Muscle layer of duodenum (tissue), 2 donors: ENCODE results near the gene CCDC87.
"Not testable (repeated sequence)": the region's sequence is repeated elsewhere in the genome, so short reads cannot be mapped to it uniquely, and the experiment has no call there.

Source experiments
- H3K27ac ChIP-seq: one replicate; pipeline ENCODE4 v1.7.0; 2013; ENCODE audit warnings: mild to moderate bottlenecking, low read length
- H3K27me3 ChIP-seq: one replicate; pipeline ENCODE4 v1.7.0; 2013; ENCODE audit warnings: low read depth, mild to moderate bottlenecking, control low read depth, low read length
- H3K36me3 ChIP-seq, 2 donors: one replicate each; pipeline ENCODE4 v1.7.0; 2013; ENCODE audit warnings: low read length in 2 of 2, control low read depth in 1 of 2, mild to moderate bottlenecking in 1 of 2; ENCODE audit not compliant: insufficient read depth in 2 of 2, control insufficient read depth in 1 of 2
- H3K4me1 ChIP-seq, 2 donors: one replicate each; pipeline ENCODE4 v1.7.0; 2013; ENCODE audit warnings: low read length in 2 of 2, mild to moderate bottlenecking in 2 of 2, control low read depth in 1 of 2, moderate library complexity in 1 of 2; ENCODE audit not compliant: insufficient read depth in 2 of 2, control insufficient read depth in 1 of 2
- H3K4me3 ChIP-seq, 2 donors: one replicate each; pipeline ENCODE4 v1.7.0; 2013; ENCODE audit warnings: low read length in 2 of 2, low read depth in 1 of 2, mild to moderate bottlenecking in 1 of 2
- H3K9me3 ChIP-seq, 2 donors: one replicate each; pipeline ENCODE4 v1.7.0; 2013; ENCODE audit warnings: low read length in 2 of 2, control low read depth in 1 of 2, mild to moderate bottlenecking in 1 of 2; ENCODE audit not compliant: control insufficient read depth in 1 of 2
- donor health status: healthy.

CCDC87 gene

DNA sequence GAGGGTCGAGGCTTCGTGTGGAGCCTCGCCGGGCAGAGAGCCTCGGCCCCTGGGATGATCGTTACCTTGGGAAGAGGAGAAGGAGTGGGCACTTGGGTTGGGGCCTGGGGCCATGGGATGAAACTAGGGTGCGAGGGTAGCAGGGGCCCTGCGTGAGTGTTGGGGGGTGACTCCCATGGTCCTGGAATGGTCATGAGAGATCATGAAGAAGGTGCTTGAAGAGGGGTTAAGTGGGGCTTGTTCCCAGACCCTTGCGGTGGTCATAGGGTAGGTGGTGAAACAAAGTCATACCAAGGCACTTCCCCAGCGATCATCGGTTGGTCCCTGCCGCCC is 406 bp upstream of the CCDC87 start:
- H3K4me1 ChIP-seq = peaks cover 5 to 32% of the 10 kb centered on the region in 2 donors
- no peaks in the 10 kb centered on the region for H3K27me3 ChIP-seq
- peak overlapping the region; percentile 64 to 92 for H3K4me3 ChIP-seq
- H3K9me3 ChIP-seq = no peaks in the 10 kb centered on the region
- peak overlapping the region; percentile 79 for H3K27ac ChIP-seq
- H3K36me3 ChIP-seq = no peaks in the 10 kb centered on the region

DNA sequence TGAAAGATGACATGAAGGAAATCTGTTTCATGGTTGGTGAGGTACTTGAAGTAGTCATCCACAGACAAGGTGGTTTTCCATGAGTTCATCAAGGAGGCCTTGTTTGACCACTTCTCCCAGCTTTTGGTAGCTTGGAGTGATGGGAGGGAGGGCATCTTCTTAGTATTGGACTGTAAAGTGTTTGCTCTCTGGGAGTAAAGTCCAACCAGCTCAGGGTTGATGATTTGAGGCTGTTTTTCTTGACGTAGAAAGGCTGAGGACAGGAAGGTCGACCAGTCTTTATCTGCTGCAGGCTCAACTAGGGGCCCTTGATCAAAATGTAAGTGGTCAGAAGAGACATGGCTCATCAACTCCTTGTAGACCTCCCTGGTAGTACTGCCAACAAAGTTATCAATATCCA is 1.7 kb downstream of the CCDC87 start:
- Histone ChIP-seq H3K36me3 (no peaks in the 10 kb centered on the region), H3K27me3 (no peaks in the 10 kb centered on the region), H3K4me3 (no peak overlapping the region), H3K4me1 (peaks cover 5 to 30% of the 10 kb centered on the region in 2 donors), H3K9me3 (no peaks in the 10 kb centered on the region), H3K27ac (no peak overlapping the region)

DNA sequence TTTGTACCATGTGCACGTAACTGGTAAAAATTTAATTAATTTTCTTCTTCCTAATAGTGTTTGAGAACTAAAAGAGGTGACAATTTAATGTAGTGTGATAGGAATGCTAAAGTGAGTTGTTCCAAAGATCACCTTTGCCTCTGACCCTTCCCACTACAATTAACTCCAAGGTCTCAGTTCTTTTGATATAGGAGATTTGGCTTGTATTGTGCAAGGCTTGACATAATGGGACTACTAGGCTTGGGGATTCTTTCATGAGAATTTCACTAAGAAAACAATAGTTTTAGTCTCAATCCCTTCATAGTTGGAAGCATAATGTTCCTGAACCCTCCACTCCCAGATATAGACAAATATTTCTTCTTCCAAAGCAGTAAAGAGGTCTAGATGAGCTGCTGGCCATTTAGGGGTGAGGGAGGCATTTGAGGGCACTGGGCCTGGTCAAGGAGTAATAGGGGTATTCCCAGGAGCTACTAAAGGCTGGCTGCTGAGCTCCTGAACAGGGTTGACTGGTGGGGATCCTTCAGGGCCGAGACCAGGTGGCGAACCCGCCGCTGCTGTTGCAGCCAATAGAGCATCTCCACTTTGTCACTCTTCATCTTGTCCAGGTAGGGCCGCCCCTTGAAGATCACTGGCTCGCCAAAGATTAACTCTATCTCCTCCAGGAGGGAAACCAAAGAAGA is 2.7 kb downstream of the CCDC87 start:
- no peak overlapping the region for H3K4me3 ChIP-seq
- H3K27ac ChIP-seq = no peak overlapping the region
- no peaks in the 10 kb centered on the region for H3K27me3 ChIP-seq
- peaks cover 5 to 20% of the 10 kb centered on the region in 2 donors for H3K4me1 ChIP-seq
- no peaks in the 10 kb centered on the region for H3K36me3 ChIP-seq
- H3K9me3 ChIP-seq = no peaks in the 10 kb centered on the region

DNA sequence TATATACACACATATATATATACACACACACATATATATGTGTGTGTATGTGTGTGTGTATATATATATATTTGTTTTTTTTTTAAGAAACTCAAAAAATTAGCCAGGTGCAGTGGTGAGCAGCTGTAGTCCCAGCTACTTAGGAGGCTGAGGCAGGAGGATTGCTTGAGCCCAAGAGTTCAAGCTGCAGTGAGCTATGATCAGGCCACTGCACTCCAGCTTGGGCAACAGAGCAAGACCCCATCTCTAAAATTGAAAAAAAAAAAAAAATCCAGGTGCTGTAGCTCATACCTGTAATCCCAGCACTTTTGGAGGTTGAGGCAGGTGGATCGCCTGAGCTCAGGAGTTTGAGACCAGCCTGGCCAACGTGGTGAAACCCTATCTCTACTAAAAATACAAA is 3.5 kb downstream of the CCDC87 start:
- not testable (repeated sequence) for H3K27me3 ChIP-seq, H3K4me3 ChIP-seq, H3K27ac ChIP-seq, H3K36me3 ChIP-seq, H3K9me3 ChIP-seq
- H3K4me1 ChIP-seq = peaks cover 5 to 14% of the 10 kb centered on the region in 2 donors

DNA sequence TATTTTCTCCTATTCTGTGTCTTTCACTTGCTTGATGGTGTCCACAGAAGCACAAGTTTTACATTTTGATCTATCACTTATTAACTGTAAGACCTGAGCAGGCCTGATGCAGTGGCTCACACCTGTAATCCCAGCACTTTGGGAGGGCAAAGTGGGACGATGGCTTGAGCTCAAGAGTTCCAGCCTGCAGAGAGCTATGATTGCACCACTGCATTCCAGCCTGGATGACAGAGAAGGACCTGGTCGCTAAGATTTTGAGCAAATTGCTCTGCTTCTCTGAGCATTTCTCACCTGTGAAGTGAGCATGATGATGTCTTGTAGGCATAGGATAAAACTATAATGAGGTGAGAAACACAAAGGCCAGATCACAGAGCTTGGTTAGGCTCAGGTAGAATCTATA is 6.7 kb downstream of the CCDC87 start:
- no peak overlapping the region for H3K27ac ChIP-seq
- no peak overlapping the region for H3K4me3 ChIP-seq
- no peaks in the 10 kb centered on the region for H3K27me3 ChIP-seq
- no peaks in the 10 kb centered on the region for H3K4me1 ChIP-seq
- no peaks in the 10 kb centered on the region for H3K9me3 ChIP-seq
- no peaks in the 10 kb centered on the region for H3K36me3 ChIP-seq

DNA sequence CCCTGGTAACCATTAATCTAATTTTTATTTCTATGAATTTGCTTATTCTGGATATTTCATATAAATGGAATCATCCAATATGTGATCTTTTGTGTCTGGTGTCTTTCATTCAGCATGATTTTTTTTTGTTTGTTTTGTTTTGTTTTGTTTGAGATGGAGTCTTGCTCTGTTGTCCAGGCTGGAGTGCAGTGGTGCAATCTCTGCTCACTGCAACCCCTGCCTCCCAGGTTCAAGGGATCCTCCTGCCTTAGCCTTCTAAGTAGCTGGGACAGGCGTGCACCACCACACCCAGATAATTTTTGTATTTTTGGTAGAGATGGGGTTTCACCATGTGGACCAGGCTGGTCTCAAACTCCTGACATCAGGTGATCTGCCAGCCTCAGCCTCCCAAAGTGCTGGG is 7.4 kb downstream of the CCDC87 start:
- H3K36me3 ChIP-seq, H3K9me3 ChIP-seq, H3K4me3 ChIP-seq, H3K4me1 ChIP-seq, H3K27me3 ChIP-seq, H3K27ac ChIP-seq: not testable (repeated sequence)

DNA sequence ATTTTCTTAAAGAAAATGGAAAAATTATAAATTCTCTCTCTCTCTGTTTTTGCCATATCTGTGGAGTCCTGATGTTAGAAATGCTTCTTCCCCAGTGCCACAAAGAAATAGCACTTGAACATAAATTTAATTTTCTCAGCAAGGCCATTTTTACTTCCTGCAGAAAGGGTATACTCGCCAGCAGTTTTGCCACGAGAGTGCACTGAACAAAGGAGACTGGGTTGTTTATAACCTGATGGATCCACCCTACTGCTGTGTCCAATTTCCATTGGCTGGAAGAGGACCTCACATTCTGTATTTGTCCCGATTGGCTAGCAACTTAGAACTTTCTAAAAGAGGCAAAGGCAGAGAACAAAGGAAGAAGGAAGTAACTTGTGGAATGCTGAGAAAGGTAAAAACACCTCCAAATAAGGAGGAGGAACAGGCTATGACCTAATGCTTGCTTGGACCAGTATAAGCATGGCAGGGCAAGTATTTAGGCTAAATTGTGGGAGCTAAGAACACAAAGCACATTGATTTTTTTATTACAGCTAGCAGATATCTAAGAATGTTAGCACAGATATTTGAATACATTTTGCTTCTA is 10.2 kb downstream of the CCDC87 start:
- not testable (repeated sequence) for H3K36me3 ChIP-seq, H3K27me3 ChIP-seq, H3K4me3 ChIP-seq, H3K4me1 ChIP-seq, H3K27ac ChIP-seq, H3K9me3 ChIP-seq

DNA sequence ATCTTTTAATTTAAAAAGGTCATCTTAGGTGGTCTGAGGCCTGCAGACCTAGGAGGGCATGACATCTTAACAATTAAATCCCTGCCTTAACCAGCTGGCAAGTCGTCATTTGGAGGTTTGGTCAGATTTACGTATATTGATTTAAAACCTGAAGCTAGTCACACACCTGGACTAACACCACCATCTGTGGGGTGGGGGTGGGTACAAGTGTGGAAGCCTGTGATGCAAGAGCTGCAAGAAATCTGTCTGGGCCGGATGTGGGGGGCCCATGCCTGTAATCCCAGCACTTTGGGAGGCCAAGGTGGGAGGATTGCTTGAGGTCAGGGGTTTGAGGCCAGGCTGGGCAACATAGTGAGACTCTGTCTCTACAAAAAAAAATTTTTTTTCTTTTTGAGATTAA is 11.6 kb downstream of the CCDC87 start:
- H3K9me3 ChIP-seq = no peaks in the 10 kb centered on the region
- no peak overlapping the region for H3K4me3 ChIP-seq
- no peaks in the 10 kb centered on the region for H3K36me3 ChIP-seq
- no peak overlapping the region for H3K27ac ChIP-seq
- H3K27me3 ChIP-seq = no peaks in the 10 kb centered on the region
- H3K4me1 ChIP-seq = peaks cover 0 to 8% of the 10 kb centered on the region in 2 donors

DNA sequence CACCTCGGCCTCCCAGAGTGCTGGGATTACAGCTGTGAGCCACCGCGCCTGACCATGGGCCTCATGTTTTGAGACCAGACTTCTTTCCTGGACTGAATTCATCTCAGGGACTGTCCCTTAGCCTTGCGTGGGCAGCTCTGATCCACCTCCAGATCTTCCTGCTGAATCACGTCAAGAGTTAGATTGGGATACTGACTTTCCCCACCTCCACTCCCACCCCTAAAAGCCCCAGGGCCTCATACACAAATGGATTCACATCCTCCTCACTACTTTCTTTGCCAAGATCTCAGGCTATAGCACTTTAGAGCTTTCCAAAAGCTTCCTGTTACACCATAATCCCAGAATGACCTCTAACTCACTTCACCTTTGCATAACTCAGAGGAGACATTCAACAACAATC is 12.1 kb downstream of the CCDC87 start:
- H3K27me3 ChIP-seq = no peaks in the 10 kb centered on the region
- no peaks in the 10 kb centered on the region for H3K9me3 ChIP-seq
- H3K4me1 ChIP-seq = peaks cover 0 to 8% of the 10 kb centered on the region in 2 donors
- H3K27ac ChIP-seq = no peak overlapping the region
- no peaks in the 10 kb centered on the region for H3K36me3 ChIP-seq
- no peak overlapping the region for H3K4me3 ChIP-seq

DNA sequence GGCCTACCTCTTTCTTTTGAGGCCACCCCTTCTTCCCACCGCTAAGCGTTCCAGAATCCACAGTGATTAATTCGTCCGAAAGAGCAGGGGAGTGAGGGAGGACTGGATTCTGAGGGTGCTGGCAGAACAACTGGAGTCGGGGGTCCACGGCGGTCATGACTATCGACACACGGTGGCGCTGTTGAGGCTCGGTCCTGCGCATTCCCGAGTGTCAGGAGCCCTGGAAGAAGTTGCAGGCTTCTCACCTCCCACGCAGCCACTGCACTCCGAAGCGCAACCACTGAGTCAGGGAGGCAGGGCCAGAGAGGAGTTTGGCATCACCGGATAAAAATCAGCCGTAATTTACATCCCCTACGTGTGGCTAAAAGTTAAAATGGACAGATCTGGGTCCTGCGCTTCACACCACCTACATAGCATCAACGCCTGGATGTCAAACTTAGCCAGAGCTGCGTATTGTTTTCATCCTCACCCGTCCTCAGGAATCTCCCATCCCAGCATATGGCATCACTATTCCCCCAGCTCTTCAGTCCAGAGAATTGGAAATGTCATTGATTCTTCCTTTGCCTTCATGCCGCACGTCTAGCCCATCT is 13.8 kb downstream of the CCDC87 start:
- H3K9me3 ChIP-seq = no peaks in the 10 kb centered on the region
- peaks cover 0 to 8% of the 10 kb centered on the region in 2 donors for H3K4me1 ChIP-seq
- H3K27ac ChIP-seq = no peak overlapping the region
- H3K4me3 ChIP-seq = no peak overlapping the region
- H3K27me3 ChIP-seq = no peaks in the 10 kb centered on the region
- no peaks in the 10 kb centered on the region for H3K36me3 ChIP-seq

DNA sequence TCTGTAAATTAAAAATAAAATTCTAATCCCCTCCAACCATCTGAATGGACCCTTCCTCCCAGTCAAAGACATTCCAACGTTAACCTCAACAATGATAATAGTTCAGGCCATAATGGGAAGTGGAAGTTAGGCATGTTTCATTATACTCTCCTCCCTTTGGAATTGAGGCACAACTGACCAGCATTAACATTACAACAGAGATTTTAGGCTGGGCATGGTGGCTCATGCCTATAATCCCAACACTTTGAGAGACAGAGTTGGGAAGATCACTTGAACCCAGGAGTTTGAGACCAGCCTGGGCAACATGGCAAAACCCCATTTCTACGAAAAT is 22.0 kb downstream of the CCDC87 start:
- Histone ChIP-seq H3K27ac (no peak overlapping the region), H3K4me1 (peaks cover 0 to 6% of the 10 kb centered on the region in 2 donors), H3K27me3 (no peaks in the 10 kb centered on the region), H3K36me3 (peaks cover 0 to 4% of the 10 kb centered on the region in 2 donors), H3K9me3 (no peaks in the 10 kb centered on the region), H3K4me3 (no peak overlapping the region)
